ENCODE data around the gene FAM83C. TPM values are rescaled to one million over a fixed set of nuclear protein-coding genes. Genes with fewer than 3 reads are reported as not detected.
"Not testable (repeated sequence)": the region's sequence is repeated elsewhere in the genome, so short reads cannot be mapped to it uniquely, and the experiment has no call there.

FAM83C gene
- total RNA-seq, 2 experiments from 2014 or later = not detected

DNA sequence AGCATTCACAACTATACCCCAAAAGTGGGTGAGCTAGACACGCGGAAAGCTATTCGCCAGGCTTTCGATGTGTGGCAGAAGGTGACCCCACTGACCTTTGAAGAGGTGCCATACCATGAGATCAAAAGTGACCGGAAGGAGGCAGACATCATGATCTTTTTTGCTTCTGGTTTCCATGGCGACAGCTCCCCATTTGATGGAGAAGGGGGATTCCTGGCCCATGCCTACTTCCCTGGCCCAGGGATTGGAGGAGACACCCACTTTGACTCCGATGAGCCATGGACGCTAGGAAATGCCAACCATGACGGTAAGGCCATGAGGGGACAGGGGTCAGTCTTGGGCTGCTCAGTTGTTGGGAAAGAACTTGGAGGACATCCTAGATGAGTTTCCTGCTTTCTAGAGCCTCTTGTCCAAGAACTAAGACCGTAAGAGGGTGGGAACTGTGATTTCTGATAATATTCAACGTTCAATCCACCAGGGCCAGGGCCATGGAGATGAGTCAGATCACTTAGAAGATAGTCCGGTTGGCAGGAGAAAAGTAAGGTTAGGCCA is 37.7 kb downstream of the FAM83C start:
- Mint-ChIP-seq H3K4me1 (peaks cover 28% of the 10 kb centered on the region), H3K27ac (no peak overlapping the region), H3K27me3 (no peaks in the 10 kb centered on the region), H3K9me3 (ENCODE audit: low read depth) (no peaks in the 10 kb centered on the region), H3K4me3 (no peak overlapping the region), H3K36me3 (no peaks in the 10 kb centered on the region)
- no peak for DNase-seq
- CTCF ChIA-PET = interaction anchor here (1.1 kb wide), 1 partner anchor 14 kb away, joined by 5 read pairs; no protein-coding TSS in a partner anchor
- no peak for ATAC-seq

- DNase-seq = no peak
- ATAC-seq = no peak
- CTCF ChIA-PET = no interaction called here
- Mint-ChIP-seq H3K36me3 (no peaks in the 10 kb centered on the region), H3K27me3 (no peaks in the 10 kb centered on the region), H3K4me1 (peaks cover 28% of the 10 kb centered on the region), H3K27ac (peak overlapping the region; percentile 63), H3K9me3 (ENCODE audit: low read depth) (no peaks in the 10 kb centered on the region), H3K4me3 (no peak overlapping the region)
Observed at GRCh38 chr20:35253010-35253409, 39.2 kb downstream of the FAM83C start.

- H3K9me3 Mint-ChIP-seq (ENCODE audit: low read depth); H3K36me3 Mint-ChIP-seq; DNase-seq; H3K27me3 Mint-ChIP-seq: not testable (repeated sequence)
- CTCF ChIA-PET = interaction anchor here (1.0 to 2.1 kb wide), 4 partner anchors 12 to 25 kb away, joined by 3 to 6 read pairs (median 5); partner anchors contain the start of gene MMP24OS
- H3K27ac Mint-ChIP-seq = peak overlapping the region; percentile 96
- peak; percentile 21 for ATAC-seq
- H3K4me1 Mint-ChIP-seq = peaks cover 28% of the 10 kb centered on the region
- peak overlapping the region; percentile 46 for H3K4me3 Mint-ChIP-seq
Observed at GRCh38 chr20:35252598-35252997, 39.6 kb downstream of the FAM83C start.

DNA sequence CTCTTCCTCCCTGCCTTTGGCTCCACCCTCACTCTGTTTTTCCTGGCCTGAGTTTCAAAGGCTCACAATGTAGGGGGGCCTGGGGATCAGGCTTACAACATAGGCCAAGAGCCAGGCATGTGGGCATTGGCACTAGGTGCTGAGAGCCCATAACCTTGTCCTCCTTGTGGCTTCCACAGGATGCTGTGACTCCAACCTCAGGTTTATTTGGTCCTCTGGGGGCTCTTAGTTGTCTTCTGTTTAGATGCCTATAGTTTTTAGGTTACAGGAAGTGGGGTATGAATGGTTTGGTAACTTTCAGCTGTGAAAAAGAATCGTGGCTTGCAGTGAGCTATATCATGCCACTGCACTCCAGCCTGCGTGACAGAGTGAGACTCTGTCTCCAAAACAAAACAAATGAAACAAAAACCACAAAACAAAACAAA is 40.2 kb downstream of the FAM83C start:
- no peaks in the 10 kb centered on the region for H3K27me3 Mint-ChIP-seq
- ATAC-seq = peak; percentile 93
- peak overlapping the region; percentile 46 for H3K4me3 Mint-ChIP-seq
- peak overlapping the region; percentile 96 for H3K27ac Mint-ChIP-seq
- peaks cover 28% of the 10 kb centered on the region for H3K4me1 Mint-ChIP-seq
- H3K9me3 Mint-ChIP-seq (ENCODE audit: low read depth) = no peaks in the 10 kb centered on the region
- DNase-seq = peak; percentile 88
- CTCF ChIA-PET = interaction anchor here (1.0 to 2.1 kb wide), 4 partner anchors 13 to 26 kb away, joined by 3 to 6 read pairs (median 5); partner anchors contain the start of gene MMP24OS
- no peaks in the 10 kb centered on the region for H3K36me3 Mint-ChIP-seq

GRCh38 chr20:35251613-35251940 is 40.6 kb downstream of the FAM83C start:
- peak overlapping the region; percentile 96 for H3K27ac Mint-ChIP-seq
- ATAC-seq = no peak
- no peak for DNase-seq
- peak overlapping the region; percentile 46 for H3K4me3 Mint-ChIP-seq
- H3K27me3 Mint-ChIP-seq = no peaks in the 10 kb centered on the region
- no peaks in the 10 kb centered on the region for H3K9me3 Mint-ChIP-seq (ENCODE audit: low read depth)
- H3K4me1 Mint-ChIP-seq = peaks cover 28% of the 10 kb centered on the region
- H3K36me3 Mint-ChIP-seq = no peaks in the 10 kb centered on the region
- CTCF ChIA-PET = interaction anchor here (0.8 to 2.1 kb wide), 7 partner anchors 13 to 195 kb away, joined by 3 to 6 read pairs (median 4); partner anchors contain the start of genes MMP24 and MMP24OS

DNA sequence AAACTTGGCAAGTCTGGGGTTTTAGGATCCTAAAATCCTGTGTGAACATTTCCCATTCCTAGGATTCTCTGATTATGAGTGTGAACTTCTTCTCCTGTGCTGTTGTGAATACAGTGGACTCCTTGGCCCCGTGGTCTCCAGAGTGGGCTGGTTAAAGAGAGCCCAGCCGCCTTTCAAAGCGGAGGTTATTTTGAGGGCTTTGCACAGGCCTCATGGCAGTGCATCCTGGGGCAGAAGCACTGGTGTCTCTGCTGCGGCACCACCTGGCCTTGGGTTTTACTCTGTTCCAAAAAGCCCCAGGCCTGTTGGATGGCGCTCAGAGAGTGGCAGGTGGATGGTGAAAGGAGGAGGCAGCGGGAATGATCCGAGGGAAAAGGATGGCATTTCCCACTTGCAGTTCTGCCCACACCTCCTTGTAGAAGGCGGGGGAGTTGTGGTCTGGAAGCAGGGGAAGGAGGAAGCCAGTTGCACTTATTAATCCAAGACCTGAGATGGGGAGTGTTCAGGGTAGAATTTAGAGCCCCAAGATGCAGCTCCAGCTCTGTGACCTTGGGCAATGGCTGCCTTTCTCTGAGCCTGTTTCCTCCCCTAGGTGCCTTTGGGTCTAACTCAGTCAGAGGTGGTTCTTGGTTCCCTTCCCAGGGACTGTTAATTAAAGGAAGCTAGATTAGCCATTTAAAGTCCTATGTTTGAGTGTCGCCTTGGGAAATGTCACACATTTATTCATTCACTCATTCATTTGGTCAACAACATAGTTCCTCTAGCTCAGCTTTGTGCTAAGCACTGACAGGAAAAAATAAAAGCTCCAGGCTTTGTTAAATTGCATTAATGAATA is 43.4 kb downstream of the FAM83C start:
- Mint-ChIP-seq H3K36me3 (no peaks in the 10 kb centered on the region), H3K4me1 (peaks cover 28% of the 10 kb centered on the region), H3K9me3 (ENCODE audit: low read depth) (no peaks in the 10 kb centered on the region), H3K27me3 (no peaks in the 10 kb centered on the region), H3K27ac (no peak overlapping the region), H3K4me3 (no peak overlapping the region)
- DNase-seq (no peak), ATAC-seq (no peak)
- CTCF ChIA-PET = interaction anchor here (0.6 to 2.2 kb wide), 2 partner anchors 16 to 20 kb away, joined by 3 to 7 read pairs; no protein-coding TSS in a partner anchor

DNA sequence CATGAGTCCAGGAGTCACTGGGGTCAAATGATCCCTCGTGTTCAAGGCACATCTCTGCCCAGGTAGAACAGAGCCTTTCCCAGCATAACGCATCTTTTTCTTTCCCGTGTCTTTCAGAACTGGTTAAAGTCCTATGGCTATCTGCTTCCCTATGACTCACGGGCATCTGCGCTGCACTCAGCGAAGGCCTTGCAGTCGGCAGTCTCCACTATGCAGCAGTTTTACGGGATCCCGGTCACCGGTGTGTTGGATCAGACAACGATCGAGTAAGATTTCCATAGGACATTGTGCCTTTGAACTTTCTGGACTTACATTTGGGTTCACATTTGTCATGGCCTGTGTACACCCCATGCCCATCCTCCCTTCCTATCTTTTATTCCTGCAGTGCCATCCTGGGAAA is 45.5 kb downstream of the FAM83C start:
- Mint-ChIP-seq H3K4me1 (peaks cover 13% of the 10 kb centered on the region), H3K36me3 (no peaks in the 10 kb centered on the region), H3K27me3 (no peaks in the 10 kb centered on the region), H3K4me3 (no peak overlapping the region), H3K9me3 (ENCODE audit: low read depth) (no peaks in the 10 kb centered on the region), H3K27ac (no peak overlapping the region)
- no peak for ATAC-seq
- DNase-seq = no peak
- CTCF ChIA-PET = no interaction called here

DNA sequence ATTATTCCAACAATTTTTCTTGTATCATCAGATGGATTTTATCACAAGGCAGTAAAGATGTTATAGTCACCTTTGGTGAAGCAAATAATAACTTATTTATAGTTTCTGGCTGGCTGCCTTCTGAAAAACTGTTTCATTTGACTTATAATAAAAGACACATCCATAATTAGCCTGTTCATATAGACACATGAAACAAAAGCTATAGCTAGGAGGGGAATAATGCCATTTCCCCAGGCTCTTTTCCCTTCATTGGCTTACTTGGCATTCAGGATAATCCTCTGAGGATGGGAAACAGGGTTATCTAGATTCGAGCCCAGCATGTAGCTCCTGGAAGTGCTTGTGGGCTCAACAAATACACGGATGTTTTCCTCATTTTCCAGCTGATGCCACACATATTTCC is 48.2 kb downstream of the FAM83C start:
- Mint-ChIP-seq H3K27ac (no peak overlapping the region), H3K4me1 (no peaks in the 10 kb centered on the region), H3K9me3 (ENCODE audit: low read depth) (no peaks in the 10 kb centered on the region), H3K4me3 (no peak overlapping the region), H3K36me3 (no peaks in the 10 kb centered on the region), H3K27me3 (peaks cover 7% of the 10 kb centered on the region)
- CTCF ChIA-PET = no interaction called here
- ATAC-seq (no peak), DNase-seq (no peak)

DNA sequence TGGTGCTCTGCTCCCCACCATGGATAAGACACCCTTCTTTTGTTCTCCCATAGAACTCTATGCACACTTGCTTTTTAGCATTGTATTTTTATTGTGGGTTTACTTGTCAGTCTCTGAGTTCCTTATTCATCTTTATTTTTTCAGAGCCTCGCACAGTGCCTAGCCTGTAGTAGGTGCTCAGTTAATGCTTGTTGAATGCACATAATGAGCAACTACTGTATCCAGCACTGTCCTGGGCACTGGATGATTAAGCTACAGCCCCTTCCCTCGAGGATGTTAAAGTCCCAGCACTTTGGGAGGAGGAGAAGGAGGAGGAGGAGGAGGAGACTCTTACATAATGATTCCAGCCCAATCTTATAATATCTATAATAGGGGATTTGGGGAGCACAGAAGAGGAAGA is 48.9 kb downstream of the FAM83C start:
- H3K27me3 Mint-ChIP-seq = peaks cover 7% of the 10 kb centered on the region
- ATAC-seq (no peak), DNase-seq (no peak)
- H3K27ac Mint-ChIP-seq = no peak overlapping the region
- CTCF ChIA-PET = interaction anchor here (0.6 kb wide), 1 partner anchor 67 kb away, joined by 4 read pairs; no protein-coding TSS in a partner anchor
- H3K4me1 Mint-ChIP-seq = peaks cover 5% of the 10 kb centered on the region
- H3K4me3 Mint-ChIP-seq = no peak overlapping the region
- H3K36me3 Mint-ChIP-seq = no peaks in the 10 kb centered on the region
- H3K9me3 Mint-ChIP-seq (ENCODE audit: low read depth) = no peaks in the 10 kb centered on the region

DNA sequence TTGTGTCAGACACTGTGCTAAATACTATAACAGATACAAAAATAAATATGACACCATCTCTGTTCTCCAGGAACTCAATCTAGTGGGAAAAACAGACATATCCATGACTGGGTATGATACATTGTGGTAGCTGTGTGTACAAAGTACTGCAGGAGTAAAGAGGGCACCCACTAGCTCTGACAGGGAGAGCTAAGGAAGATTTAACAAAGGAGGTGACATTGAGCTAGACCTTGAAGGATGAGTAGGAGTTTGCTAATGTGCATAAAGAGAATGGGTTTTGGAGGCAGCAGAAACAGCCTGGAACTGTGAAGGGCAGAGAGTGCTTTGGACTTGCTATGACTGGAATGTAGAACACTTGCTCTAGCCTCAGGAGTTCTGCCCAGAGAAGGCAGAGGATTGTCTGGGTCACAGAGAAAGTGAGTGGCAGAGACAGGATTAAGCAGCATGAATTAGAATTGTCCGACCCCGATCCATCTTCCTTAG is 51.4 kb downstream of the FAM83C start:
- peaks cover 8% of the 10 kb centered on the region for H3K4me1 Mint-ChIP-seq
- no peak overlapping the region for H3K27ac Mint-ChIP-seq

GRCh38 chr20:35240083-35240810 is 52.0 kb downstream of the FAM83C start:
- ATAC-seq (no peak), DNase-seq (no peak)
- CTCF ChIA-PET = no interaction called here
- H3K36me3 Mint-ChIP-seq = peaks cover 2% of the 10 kb centered on the region
- peaks cover 7% of the 10 kb centered on the region for H3K27me3 Mint-ChIP-seq
- H3K9me3 Mint-ChIP-seq (ENCODE audit: low read depth) = no peaks in the 10 kb centered on the region
- peaks cover 8% of the 10 kb centered on the region for H3K4me1 Mint-ChIP-seq
- H3K27ac Mint-ChIP-seq = no peak overlapping the region
- H3K4me3 Mint-ChIP-seq = no peak overlapping the region

More for the DNA sequence above, 51.4 kb downstream of the FAM83C start:
- Mint-ChIP-seq H3K36me3 (peaks cover 2% of the 10 kb centered on the region), H3K9me3 (ENCODE audit: low read depth) (no peaks in the 10 kb centered on the region), H3K27me3 (peaks cover 7% of the 10 kb centered on the region), H3K4me3 (no peak overlapping the region)
- CTCF ChIA-PET = no interaction called here
- no peak for ATAC-seq
- no peak for DNase-seq

DNA sequence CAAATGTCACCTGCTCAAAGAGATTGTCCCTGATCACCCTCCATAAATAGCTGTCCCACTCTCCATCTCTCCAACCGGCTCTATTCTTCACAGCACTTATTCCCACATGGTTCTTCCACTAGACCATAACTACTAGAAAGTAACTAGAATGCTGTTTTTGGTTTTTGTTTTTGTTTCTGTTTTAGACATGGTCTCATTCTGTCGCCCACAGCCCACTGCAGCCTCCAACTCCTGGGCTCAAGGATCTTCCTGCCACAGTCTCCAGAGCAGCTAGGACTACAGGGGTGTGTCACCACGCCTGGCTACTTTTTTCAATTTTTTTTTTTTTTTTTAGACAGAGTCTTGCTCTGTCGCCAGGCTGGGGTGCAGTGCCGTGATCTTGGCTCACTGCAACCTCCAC is 53.5 kb downstream of the FAM83C start:
- Mint-ChIP-seq H3K4me1 (peaks cover 8% of the 10 kb centered on the region), H3K9me3 (ENCODE audit: low read depth) (no peaks in the 10 kb centered on the region), H3K27me3 (peaks cover 7% of the 10 kb centered on the region), H3K27ac (no peak overlapping the region), H3K36me3 (peaks cover 2% of the 10 kb centered on the region), H3K4me3 (no peak overlapping the region)
- DNase-seq (no peak), ATAC-seq (peak; percentile 49)
- CTCF ChIA-PET = no interaction called here

GRCh38 chr20:35238170-35238569 is 54.1 kb downstream of the FAM83C start:
- Mint-ChIP-seq H3K9me3 (ENCODE audit: low read depth) (no peaks in the 10 kb centered on the region), H3K27ac (no peak overlapping the region), H3K4me3 (no peak overlapping the region), H3K27me3 (peaks cover 7% of the 10 kb centered on the region), H3K4me1 (peaks cover 8% of the 10 kb centered on the region), H3K36me3 (peaks cover 2% of the 10 kb centered on the region)
- no peak for DNase-seq
- CTCF ChIA-PET = no interaction called here
- ATAC-seq = no peak
